GM12878 (cell line): ENCODE results near the gene NRXN3.

ENCODE experiments used
- EP300 ChIP-seq, 2 experiments: fragments of 150-350 bp in 1 of 2; IDR thresholded peaks; 2 replicates each; pipeline ENCODE4 v1.6.1; 2011 to 2012; ENCODE audit warnings: low read depth in 2 of 2, low read length in 2 of 2, borderline replicate concordance in 1 of 2, improper control_type of control experiment in 1 of 2, inconsistent platforms in 1 of 2; ENCODE audit not compliant: control insufficient read depth in 1 of 2
- POLR2AphosphoS5 ChIP-seq: IDR thresholded peaks from 2 replicates; pipeline ENCODE4 v1.6.1; 2011; ENCODE audit warnings: mild to moderate bottlenecking, low read length, inconsistent platforms
- TCF7 ChIP-seq: IDR thresholded peaks from 2 replicates; pipeline ENCODE4 v1.6.1; 2014; ENCODE audit warnings: antibody characterized with exemption, borderline replicate concordance
- ZZZ3 ChIP-seq: IDR thresholded peaks from 2 replicates; pipeline ENCODE4 v1.6.1; 2011; ENCODE audit warnings: low read depth; ENCODE audit not compliant: control insufficient read depth, insufficient read length
- TF ChIP-seq, protein P1 (sequence below): fragments of 450-650 bp; IDR thresholded peaks from 2 replicates; pipeline ENCODE4 v1.6.1; 2016; ENCODE audit warnings: mild to moderate bottlenecking

DNA sequence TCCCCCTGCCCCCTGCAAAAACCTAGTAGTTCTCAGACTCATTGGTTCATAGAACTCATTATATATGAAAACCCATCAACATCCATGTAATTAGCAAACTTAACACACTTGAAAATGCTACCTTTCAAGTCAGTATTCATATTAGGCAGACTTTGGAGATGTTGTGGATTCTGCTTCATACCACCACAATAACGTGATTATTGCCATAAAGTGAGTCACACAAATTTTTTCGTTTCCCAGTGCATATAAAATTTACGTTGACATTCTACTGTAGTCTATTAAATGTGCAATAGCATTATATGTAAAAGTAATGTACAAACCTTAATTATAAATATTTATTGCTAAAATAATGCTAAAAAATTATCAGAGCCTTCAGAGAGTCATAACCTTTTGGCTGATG is 1387.1 kb downstream of the NRXN3 start:
- TF ChIP-seq ZZZ3 (no peak), TCF7 (no peak), EP300 (IDR thresholded peaks at IDR 0.05; ENCODE audit: borderline replicate concordance in 1 of 2, control insufficient read depth in 1 of 2, low read depth in 2 of 2, low read length in 2 of 2) (no peak), POLR2AphosphoS5 (no peak)
- TF ChIP-seq, protein P1, sequence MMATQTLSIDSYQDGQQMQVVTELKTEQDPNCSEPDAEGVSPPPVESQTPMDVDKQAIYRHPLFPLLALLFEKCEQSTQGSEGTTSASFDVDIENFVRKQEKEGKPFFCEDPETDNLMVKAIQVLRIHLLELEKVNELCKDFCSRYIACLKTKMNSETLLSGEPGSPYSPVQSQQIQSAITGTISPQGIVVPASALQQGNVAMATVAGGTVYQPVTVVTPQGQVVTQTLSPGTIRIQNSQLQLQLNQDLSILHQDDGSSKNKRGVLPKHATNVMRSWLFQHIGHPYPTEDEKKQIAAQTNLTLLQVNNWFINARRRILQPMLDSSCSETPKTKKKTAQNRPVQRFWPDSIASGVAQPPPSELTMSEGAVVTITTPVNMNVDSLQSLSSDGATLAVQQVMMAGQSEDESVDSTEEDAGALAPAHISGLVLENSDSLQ, result no peak
